Activated CD4-positive, alpha-beta T cell treated with anti-CD3 and anti-CD28 coated beads for 1 hour (primary cell): ENCODE results near the gene TLE1.
"Not testable (repeated sequence)": the region's sequence is repeated elsewhere in the genome, so short reads cannot be mapped to it uniquely, and the experiment has no call there.

ENCODE experiments used
- DNase-seq: peaks from one replicate; pipeline ENCODE4 v3.0.0-alpha.2; 2020

TLE1 gene

DNA sequence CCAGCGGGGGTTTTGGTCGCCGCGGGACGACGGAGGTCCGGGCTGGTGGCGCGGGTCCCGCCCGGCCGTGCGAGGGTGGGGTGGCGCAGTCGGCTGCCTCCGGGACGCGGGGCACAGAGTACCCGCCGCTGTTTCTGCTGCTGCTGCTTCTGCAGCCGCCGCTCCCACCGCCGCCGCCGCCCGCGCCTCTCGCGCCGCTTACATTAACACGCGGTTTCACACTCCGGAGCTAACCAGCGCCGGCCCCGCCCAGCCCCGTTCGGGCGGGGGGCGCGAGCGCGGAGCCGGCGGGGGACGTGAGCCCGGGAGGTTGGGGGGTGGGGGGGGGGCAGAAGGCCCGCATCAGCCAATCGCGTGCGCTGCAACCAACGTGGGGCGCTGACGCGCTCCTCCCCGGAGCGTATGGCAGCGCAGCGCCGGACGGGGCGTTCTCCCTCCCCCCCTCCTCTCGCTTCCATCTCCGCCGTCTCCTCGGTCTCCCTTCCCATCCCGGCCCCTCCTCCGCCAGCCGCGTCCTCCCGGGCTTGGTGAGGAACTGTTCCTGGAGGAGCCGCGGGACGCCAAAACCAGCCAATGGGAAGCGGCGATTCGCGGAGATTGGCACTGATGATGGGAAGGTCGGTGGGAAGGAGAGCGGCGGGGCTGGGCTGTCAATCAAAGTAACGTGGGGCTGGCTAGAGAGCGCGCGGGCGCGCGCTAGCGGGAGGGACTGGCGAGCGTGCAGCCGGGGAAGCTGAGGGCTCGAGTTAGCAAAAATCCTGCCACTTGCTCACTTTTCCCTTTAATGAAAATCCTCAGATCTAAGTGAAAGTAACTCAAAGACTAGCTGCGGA lies at the start of gene TLE1:
Gene TLE1 (minus strand): TSS at position 205 of the 833 bp plus-strand sequence. CDS start 1,307 bp downstream, outside the sequence.
- DNase-seq: peak; percentile 71

DNA sequence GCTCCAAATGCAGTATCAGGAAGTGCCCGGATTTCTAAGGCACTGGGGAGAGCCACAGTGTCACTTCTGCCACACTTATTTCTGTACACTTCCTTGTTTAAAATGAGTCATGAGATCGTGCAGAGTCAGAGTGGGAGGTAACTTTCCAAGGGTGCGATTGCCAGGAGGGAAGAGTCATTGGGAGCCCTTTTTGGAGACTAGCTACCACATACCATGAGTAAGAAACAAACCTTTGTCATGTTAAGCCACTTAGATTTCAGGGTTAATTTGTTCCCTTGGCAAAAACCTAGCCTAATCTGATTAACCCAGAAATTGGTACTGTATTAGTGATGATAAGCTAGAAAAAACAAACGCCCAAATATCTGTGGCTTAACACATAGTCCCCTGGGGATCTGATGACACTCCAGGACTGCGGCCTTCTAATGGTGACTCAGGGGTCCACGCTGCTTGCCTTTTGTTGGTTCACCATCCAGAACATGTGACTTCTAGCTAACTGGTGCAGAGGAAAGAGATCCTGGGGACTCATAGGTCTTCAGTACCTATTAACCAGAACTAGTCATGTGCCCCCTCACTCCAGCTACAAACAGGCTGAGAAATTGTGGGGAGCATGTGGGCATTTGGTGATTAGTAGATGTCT lies 48.6 kb upstream of the TLE1 start:
- DNase-seq: no peak

DNA sequence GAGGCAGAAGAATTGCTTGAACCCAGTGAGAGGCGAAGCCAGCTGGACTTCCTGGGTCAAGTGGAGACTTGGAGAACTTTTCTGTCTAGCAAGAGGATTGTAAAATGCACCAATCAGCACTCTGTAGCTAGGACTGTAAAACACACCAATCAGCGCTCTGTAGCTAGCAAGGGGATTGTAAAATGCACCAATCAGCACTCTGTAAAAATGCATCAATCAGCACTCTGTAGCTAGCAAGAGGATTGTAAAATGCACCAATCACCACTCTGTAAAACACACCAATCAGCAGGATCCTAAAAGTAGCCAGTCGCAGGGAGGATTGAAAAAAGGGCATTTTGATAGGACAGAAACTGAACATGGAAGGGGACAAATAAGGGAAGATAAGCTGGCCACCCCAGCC lies 41.2 kb upstream of the TLE1 start:
- not testable (repeated sequence) for DNase-seq

DNA sequence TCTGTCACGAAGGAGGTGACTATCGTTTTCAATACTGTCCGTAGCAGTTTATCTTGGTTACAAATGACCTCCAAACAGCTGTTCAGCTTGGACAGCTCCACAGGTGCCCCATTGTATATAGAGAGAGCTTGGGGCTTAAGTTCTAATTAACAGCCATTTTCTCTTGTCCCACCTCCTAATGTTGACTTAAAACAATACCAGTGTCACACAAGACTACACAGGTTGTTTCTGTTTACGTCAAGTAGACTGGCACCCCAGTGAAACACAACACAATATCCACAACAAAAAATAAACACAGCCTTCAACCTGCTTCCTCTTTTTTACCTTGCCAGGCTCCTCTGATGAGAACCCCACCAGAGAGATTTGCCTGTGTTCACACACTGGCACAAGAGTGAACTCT lies 39.8 kb upstream of the TLE1 start:
- DNase-seq: no peak

DNA sequence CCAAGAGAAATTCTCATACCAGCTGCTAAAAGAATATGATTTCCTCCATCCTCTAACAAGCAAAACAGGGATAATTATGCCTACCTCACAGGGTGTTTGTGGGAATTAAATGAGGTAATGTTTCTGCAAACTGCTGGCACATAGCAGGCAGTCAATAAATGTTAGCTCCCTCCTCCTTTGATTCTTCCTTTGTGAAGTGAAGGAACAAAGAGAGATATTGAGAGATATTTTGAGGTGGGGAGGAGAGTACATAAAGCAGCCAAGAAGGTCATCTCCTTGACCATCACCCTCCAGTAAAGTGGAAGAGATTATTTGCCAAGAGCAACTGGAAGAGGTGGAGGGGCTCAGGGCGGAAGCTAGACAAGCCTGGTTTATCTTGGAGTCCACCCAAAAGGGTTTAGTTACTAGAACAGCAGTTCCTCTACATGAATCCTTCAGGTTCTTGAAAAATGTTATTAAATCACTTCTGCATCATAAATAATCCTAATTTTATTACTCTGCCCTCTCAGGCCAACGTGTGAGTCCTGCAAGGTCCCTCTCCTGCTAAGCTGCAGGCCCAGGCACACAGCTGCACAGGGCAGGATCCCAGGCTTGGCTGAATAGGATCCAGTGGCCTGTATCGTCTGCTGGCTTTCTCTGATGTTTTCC lies 35.0 kb upstream of the TLE1 start:
- no peak for DNase-seq

DNA sequence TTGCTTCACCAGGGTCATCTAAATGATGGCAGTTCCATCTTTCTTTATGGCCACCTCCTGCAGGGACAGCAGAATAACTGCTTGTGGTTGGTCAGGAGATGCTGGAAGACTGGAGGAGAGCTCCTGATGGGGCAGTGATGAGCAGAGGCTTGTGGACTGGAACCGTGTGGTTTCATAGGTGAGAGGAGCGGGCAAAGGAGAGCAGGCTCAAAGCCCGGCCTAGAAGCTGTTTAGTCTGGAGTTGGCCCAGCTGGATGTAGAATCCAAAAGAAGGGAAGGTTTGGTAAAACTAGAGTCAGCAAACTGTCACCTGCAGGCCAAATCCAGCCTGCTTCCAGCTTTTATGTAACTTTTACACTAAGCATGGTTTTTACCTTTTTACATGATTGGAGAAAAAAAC lies 32.9 kb upstream of the TLE1 start:
- no peak for DNase-seq

DNA sequence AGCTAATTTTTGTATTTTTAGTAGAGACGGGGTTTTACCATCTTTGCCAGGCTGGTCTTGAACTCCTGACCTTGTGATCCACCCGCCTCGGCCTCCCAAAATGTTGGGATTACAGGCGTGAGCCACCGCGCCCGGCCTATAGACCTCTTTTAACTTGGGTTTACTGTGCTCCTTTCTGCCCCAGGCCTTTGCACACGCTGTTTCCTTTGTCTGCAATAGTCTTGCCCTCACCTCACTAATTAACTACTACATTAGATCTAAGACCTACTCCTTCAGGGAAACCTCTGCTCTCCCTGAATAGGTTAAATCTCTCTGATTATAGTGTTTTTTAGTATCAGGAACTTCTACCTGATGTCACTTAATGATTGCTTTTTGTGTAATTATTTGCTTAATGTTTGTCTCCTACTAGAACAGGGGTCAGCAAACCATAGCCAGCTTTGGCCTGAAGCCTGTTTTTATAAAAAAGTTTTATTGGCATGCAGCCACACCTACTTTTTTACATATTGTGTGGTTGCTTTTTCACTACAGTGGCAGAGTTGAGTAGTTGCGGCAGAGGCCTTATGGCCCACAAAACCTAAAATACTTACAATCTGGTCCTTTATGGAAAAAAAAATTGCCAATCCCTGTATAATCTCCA lies 31.2 kb upstream of the TLE1 start:
- no peak for DNase-seq

DNA sequence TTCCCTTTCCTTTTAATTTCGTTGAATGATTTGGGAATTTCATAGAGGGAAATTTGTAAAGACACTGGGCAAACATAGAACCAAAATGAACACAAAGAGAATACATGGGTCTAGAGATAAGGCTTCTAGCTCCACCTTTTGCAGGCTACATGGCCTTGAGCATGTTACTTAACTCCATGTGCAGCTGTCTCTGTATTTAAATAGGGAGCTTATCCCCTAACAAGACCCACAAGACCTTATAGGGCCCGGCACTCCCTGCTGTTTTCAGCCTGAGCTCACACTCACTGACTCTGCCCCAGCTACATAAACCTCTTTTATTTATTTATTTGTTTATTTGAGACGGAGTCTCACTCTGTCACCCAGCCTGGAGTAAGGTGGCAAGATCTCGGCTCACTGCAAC lies 30.6 kb upstream of the TLE1 start:
- no peak for DNase-seq

DNA sequence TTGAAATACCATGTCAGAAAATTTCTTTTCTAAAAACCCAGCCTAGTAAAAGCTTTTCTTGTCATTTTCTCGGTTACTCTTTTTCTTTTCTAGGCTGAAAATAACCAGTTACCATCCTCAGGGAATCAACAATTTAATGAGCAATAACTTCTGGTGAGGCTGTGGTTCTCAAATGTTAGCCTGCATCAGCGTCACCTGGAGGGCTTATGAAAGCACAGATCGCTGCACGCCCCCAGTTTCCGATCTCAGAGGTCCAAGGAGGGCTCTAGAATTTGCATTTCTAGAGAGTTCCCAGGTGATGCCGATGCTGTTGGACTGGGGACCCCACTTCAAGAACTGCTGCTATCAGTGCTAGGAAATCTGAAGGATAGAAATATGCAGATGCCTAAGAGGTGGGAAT lies 28.9 kb upstream of the TLE1 start:
- no peak for DNase-seq

DNA sequence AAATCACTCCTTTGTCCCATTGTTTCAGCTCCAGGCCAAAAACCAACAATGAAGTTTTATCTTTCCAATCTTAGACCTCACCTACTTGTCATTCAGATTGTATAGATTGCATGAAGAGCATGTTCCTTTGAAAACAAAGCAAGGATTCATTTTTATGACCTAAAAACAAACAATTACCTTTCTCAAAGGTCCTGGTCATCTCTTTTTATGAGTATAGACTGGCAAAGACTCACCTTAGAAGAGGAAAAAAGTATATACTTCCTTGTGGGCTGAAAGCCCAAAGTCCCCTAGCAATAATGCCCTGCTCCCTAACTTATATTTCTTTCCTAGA lies 28.4 kb upstream of the TLE1 start:
- DNase-seq: no peak

DNA sequence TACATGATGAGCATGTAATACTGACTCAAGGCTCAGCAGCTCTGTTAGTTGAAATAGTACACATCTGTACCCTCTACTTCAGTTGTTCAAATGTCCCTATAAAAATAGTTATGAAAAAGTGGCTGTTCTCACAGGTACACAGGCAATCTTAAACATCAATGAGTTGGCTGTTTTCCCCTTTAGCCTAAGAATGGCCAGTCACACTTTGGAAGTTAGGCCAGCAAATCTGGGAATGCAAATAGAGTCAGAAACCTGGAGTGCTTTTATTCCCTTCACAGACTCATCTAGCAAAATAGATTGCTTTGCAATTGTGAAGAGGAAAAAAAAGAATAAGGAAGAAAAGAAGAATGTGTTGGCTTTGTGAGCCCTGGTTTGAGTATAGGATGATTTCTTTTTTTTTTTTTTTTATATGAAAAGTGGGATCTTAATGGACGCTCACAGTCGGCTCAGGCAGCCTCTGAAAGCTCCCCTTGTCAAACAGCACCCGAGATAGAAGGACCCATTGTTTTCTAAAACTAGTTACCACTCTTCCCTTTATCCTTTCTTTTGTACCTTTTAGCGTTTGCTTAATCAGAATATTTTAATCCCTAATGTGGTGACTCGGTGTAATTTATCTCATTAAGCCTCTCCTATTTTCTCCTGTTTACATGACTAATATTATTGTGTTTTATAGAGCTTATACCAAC lies 27.9 kb upstream of the TLE1 start:
- no peak for DNase-seq

DNA sequence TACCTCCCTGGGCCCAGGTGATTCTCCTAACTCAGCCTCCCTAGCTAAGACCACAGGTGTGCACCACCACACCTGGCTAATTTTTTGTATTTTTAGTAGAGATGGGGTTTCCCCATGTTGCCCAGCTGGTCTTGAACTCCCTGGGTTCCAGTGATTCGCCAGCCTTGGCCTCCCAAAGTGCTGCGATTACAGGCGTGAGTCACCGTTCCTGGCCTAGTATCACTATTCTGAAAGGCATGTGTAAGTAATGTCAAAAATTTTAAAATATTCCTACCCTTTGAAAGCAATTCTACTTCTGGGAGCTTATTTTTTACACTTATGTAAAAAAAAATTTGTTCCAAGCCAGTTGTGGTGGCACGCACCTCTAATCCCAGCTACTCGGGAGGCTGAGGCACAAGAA lies 27.1 kb upstream of the TLE1 start:
- no peak for DNase-seq

DNA sequence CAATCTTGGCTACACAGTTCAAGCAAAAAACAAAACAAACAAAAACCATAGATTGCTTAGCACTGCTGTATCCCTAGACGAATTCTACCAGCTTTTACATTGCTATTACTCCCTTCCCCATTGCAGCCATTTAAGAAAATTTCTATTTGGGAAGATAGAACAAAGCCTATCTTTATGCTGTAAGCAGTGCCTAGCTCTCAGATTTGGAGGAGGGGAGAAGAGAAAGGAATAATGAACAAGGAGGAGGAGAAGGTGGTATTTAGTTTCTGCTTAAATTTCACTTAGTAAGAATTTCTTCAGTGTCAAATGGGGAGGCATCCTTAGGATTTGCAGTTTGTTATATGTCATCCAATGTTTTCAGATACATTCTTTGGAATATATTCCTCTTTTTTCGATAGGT lies 16.2 kb upstream of the TLE1 start:
- no peak for DNase-seq

DNA sequence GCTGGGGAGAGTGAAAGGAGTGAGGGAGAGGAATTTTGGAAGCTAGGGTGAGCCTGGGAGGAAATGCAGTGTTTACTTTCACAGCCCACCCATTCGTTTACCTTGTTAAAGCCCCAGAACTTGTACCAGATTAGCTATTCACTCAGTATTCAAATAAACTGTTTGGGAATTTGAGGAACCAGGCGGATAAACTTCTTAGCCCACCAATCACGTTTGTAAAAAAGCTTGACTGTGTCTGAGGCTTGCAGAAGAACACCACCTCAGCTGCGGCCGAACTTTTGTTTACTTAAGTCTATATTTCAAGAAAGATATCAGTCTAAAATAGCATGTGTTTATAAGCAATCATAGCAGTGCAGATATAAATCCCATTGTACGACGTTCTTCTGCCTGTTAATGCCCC lies 5.2 kb upstream of the TLE1 start:
- DNase-seq: no peak

DNA sequence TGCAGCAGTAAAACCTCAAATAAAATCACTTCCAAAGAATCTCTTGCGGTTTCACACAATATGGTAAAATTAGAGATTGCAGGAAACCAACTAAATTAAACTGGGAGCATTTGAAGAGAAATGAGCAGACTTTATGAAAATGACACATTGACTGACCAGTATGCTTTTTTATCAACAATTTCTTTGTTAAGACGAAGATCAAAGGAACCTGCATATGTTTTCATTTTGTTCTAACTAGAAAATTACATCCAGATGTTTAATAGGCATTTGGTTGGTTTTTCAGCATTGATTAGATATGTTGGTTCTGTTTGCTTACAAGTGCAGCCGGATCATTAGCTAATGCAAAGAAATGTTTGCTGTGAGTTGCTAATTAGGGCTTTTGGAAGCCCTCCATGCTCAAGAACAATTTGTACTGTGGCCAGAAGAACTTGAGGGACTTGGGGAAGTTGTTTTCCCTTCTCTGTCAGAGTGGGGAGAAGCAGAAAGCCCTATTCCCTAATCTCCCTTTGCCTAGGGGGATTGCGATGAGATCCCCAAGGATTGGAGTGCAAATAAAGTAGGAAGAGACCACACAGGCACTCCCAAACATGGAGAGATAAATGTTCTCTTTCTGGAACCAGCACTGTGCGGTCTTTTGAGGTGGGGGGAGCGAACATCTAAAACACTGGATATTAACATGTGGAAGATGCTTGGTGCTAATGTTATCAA lies 4.5 kb upstream of the TLE1 start:
- DNase-seq: no peak

DNA sequence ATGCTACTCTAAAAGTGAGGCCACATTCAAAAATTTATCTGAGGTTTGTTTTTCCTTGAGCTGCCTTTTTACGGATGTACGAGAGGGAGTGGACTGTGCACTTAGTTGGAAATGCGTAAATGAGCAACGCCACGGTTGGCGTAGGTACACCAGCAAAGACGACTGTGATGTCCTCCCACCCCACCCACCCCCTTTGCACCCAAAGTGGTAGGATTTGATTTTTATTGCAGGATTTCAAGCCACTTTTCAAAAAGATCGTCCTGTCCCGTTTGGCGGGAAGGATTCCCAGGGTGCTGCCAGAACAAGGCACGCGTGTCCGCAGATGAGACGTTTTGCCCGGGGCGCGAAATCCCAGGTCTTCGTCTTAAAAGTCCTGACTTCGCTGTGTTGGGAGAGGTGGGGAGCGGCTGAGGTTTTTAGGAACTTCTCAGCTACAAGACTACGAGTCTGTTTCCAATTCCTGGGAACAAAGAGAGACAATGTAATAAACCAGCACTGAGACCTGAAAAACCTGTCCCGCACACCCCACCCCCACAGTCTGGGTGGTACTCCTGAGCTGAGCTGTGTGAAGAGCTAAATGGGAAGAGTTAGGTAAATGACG lies 1.0 kb upstream of the TLE1 start:
- no peak for DNase-seq

DNA sequence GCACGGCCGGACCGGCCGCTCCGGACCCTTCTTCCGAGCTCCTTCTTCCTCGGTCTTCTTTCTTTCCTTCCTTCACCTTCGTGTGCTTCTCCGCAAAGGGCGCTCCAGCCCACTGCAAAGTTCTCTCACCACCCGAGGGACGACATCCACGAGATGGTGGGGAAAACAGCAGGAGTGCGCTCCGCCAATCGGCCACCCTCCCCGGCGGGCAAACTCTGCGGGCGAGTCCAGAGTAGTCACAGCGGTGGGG lies 329 bp downstream of the TLE1 start:
- not testable (repeated sequence) for DNase-seq

DNA sequence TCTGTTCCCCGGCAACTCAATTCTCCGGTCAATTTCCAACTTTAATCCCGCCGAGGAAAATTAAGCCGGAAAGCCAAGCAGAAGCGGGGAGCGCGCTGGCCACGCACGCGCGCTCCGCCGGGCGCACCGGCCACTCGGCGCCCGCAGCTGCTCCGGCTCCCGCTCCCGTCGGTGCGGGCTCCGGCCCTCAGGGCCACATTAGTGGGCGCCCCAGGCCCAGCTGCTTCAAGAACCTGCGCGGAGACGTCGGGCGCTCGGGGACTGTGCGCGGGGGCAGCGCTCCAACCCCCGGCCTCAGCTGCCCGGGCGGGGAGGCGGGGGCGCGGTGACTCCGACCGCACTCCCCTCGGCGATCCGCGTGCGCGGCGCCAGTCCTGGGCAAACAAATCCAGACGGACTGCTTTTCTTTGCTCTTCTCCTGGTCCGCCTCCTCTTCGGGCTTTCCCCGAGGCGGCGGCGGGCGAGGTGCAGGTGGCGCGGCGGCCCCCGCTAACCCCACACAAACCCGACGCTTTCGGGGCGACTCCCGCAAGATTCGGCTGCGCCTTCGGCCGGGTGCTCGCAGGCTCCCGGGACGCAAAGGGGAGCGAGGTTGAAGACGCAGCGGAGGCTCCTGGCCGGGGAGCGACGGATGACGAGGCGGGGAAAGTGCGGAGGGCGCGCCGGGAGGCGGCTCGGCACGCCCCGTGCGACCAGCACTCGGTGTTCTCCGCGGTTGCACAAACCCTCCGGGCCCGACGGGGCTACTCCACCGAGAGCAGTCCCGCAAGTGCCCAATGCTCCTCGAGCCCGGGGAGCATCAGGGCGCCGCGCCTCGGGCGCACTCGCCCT lies 870 bp downstream of the TLE1 start:
- not testable (repeated sequence) for DNase-seq

DNA sequence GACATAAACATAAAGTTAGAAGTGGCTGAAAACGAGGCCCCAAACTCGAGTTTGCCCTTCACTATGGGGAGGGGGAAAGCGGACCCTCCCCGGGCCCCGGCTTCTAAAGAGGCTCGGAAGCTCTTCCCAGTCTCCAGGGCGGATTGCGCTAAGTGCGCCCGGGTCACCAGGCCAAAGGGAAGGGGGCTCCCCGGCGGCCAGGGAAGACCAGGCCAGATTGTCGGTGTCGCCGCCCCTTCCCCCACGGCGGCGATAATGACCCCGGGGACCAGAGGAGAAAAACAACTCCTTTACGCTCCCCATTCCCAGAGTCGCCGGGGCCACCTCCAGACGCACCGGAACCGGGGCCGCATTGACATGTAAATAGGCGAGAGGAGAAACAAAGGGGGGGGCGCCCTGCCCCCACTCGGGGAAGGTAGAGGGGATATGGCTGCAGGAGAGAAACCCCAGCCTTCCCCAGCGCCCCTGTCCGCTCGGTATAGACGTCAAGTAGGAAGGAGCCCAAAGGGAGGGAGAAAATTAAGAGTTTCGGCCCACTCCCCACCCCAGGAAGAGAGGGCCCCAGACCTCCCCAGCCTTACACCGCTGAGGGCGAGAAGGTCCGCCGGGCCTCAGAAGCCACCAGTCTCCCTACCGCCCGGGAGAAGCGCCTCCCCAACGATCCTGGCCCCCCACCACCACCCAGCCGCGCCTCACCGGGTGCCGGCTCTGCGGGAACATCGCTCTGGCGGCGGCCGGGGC lies 1.7 kb downstream of the TLE1 start:
- DNase-seq: no peak

DNA sequence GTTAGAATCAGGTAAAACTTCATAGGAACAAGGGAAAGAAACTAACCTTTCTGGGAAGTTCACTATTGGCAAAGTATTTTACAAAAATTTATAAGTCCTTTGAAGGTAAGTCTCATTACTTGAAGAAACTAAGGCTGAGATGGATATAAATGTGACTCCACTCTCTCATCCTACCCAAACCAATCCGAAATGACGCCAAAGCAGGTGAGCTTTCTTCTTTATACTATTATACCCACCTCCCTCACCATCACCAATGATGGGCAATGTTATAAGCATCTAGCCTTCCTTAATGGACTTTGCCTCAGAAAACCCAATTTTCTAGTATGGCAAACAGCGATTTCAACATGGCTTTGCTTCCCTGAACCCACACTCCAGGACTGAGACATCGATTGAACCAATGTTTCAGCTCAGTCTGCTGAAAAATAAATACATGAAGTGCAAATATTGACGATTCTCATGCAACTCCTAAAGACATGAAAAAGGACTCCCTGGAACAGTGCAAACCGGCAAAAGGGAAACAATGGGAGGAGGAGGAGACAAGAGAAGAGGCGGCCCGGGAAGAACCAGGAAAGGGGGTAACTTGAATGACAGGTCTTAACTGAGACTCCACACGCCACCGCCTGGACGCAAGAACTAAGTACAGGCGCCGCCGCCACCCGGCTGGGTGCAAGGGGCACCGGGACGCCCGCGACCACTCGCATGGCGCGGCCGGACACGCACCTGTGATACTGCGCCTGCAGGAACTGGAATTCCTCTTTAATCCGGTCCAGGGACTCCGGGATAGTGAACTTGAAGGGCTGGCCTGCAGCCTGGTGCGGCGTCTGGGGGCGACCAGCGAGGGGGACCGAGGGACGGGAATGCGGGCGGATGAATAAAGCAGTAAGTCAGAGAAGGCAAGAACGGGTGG lies 2.5 kb downstream of the TLE1 start:
- DNase-seq: peak; percentile 9
